GM08714 (cell line): ENCODE results near the gene SOWAHB.

Source experiments
- H3K4me3 ChIP-seq: fragments of 200-500 bp; sonication (Bioruptor generic); 2 replicates; pipeline ENCODE4 v1.5.1; 2014; ENCODE audit warnings: mild to moderate bottlenecking, low read length, inconsistent platforms
- ZNF274 ChIP-seq: IDR thresholded peaks from 2 replicates; pipeline ENCODE4 v1.6.1; 2012; ENCODE audit warnings: mild to moderate bottlenecking, low read depth, low read length

Gene SOWAHB

DNA sequence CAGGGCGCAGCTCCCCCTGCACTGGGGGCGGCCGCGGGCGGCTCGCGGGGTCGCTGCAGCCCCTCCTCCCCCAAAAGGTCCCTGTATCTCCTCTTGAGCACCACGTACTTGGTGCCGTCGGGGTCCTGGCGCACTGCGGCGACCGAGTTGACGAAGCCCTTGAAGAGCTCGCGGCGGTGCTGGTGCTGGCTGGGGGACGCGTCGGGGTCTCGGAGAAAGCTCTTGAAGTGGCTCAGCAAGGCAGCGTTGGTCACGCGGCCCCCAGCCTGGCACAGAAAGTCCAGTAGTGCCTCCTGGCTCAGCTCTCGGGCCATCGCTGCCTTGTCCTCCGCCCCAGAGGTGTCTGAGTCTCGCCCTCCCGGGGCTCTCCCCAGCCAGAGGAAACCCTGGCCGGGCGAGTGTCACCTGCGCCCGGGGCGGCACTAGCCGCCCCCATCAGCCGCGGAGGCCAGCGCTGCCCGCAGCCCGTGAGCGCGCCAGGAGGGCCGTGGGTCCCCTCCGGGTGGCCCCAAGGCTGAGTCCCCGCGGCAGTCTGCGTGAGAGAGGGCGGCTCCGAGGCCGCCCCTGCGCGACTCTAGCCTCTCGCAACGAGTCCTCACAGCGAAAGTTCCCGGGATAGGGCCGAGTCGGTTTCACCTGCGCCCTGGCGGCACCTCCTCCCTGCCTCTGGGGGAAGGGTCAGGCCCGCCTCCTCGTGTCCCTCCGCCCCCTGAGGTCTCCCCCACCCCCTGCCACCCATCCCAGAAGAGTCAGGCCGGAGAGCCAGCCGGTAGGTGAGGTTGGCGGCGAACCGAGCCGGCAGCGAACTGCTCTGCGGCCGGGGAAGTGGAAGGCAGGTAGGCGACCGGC lies at the start of gene SOWAHB:
Gene SOWAHB (minus strand): TSS at position 609 of the 849 bp plus-strand sequence. CDS start 295 bp downstream, at position 314.
- H3K4me3 ChIP-seq, result peak within 1 kb of the TSS; percentile 45; the same call in 1 of the 2 replicates
- no peak for TF ChIP-seq ZNF274

DNA sequence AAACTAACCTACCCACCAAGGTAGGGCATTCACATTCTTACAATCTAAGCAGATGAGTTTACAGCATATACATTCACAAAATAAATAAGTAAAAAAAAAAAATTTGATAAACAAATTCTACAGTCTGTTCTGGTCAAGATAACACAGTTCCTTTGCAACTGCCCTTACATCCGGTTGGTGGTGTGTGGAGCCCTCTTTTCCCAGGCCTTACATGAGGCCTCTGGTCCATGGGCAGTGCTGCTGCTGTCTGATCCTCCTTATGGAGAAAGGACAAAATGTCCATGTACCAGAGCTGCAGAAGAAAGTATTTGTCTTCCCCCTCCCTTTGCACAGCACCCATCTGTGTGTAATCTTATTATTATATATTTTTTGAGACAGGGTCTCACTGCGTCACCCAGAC lies 49.4 kb upstream of the SOWAHB start:
- no peak for TF ChIP-seq ZNF274
- no peak overlapping the region for H3K4me3 ChIP-seq

DNA sequence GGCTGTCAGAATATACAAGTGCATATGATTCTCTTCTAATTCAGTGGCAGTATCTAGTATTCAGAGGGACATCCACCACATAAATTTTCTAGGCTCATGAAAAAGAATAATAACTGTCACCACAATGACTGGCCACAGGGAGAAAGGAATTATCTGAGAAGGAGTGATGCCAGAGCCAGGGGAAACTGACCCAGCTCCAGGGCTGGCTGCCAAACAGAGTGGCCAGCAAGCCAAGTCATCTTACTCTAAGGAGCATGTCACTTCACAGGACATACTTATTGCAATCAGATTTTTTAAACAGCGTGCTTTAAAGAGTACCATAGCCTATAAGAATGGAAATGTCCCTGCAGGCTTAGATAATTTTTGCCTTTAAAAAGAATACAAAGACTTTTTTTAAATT lies 45.8 kb upstream of the SOWAHB start:
- TF ChIP-seq ZNF274, result no peak
- no peak overlapping the region for H3K4me3 ChIP-seq

DNA sequence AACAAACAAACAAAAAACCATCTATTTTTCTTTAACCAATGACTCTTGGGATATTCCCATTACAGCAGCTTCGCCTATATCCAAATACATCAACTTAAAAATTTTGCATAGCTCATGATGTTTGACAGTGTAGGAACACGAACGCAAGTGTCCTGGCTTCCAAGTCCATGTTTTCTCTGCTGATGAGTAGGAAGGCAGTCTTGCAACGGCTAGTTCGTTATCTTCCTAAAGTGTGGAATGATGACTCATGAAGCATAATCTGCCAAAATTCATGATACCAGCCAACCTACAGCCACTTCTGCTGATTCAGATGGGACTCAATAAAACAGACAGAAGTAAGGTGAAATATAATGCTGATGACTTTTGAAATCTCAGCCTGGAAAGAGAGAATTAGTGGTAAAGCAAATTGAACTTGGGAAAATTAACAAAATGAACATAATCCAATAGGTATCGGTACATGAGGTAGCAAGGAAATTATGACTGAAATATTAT lies 45.2 kb upstream of the SOWAHB start:
- no peak for TF ChIP-seq ZNF274
- no peak overlapping the region for H3K4me3 ChIP-seq

DNA sequence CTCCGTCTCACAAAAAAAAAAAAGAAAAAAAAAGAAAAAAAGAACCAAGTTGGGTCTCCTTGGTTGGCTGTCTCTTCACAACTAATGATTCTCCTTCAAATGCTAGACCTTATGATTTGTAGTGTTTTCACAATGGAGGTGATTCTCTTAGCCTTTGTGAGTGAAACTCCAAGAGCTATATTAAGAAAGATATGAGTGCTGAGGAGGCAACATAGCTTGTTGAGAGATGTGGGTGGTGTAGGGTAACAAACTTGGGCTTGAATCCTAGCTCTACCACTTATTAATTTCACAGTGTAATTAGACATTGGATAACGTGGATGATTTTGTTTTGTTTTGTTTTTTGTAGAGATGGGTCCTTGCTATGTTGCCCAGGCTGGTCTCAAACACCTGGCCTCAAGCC lies 41.2 kb upstream of the SOWAHB start:
- H3K4me3 ChIP-seq, result no peak overlapping the region
- no peak for TF ChIP-seq ZNF274

DNA sequence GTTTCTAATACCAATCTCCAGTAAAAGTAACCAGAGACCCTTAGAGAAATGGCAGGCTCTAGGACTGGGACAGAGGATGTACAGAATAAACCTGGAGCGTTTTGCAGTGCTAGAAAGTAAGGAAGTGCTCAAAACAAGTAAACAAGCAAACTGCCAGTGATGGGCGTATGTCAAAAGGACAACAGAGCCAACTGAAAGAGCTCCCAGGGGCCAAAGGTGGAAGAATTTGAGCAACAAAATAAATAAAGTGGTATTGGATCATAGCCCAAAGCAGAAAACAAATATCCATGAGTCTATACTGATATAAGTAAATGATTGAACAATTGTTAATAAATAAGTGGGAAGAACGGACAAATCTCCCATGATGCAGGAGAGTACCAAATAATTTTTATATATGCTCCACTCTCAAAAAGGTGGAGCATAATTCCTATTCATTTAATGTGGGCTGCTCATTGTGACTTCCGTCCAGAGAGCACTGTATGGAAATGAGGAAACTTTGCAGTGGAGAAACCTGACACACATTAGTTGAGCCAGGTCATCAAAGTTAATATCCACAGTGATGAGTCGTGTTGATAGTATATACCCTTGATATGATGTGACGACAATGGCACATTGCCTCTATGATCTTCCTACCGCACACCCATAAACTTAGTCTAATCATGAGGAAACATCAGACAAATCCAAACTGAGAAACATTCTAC lies 33.8 kb upstream of the SOWAHB start:
- H3K4me3 ChIP-seq, result no peak overlapping the region
- TF ChIP-seq ZNF274, result no peak

GRCh38 chr4:76931087-76931486 lies 33.1 kb upstream of the SOWAHB start:
- TF ChIP-seq ZNF274, result no peak

DNA sequence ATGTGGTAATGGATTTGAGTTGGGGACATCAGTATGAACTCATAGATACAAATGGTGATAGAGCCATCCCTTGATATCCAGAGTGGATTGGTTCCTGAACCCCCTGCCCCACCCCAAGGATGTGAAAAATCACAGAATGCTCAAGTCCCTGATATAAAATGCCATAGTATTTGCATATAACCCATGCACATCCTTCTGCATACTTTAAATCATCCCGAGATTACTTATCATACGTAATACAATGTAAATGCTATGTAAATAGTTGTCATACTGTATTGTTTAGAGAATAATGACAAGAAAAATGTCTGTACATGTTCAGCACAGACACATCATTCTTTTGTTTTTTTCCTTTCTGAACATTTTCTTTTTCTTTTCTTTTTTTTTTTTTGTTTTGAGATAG lies 32.7 kb upstream of the SOWAHB start:
- TF ChIP-seq ZNF274, result no peak
- H3K4me3 ChIP-seq, result no peak overlapping the region

More at GRCh38 chr4:76931087-76931486, 33.1 kb upstream of the SOWAHB start:
- H3K4me3 ChIP-seq, result no peak overlapping the region

DNA sequence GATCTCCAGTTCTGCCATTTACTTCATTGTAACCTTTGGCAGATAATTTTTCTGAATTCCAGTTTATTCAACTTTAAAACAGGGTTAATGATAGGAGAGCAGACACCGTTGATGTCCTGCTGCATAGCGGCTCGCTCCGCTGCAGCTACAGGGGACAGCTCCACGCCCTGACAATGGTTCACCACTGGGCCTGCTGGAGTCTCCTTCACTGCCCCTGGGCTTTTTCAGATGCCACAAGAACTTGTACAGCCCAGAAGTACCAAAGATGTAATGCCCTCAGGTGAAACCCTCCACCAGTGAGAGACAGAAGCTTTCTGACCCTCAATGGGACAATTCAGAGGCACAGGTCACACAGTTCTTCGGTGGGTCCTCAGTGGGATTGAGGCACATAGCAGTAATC lies 28.9 kb upstream of the SOWAHB start:
- TF ChIP-seq ZNF274, result no peak
- no peak overlapping the region for H3K4me3 ChIP-seq

- no peak for TF ChIP-seq ZNF274
- no peak overlapping the region for H3K4me3 ChIP-seq
Observed at GRCh38 chr4:76923619-76924357, 25.8 kb upstream of the SOWAHB start.

DNA sequence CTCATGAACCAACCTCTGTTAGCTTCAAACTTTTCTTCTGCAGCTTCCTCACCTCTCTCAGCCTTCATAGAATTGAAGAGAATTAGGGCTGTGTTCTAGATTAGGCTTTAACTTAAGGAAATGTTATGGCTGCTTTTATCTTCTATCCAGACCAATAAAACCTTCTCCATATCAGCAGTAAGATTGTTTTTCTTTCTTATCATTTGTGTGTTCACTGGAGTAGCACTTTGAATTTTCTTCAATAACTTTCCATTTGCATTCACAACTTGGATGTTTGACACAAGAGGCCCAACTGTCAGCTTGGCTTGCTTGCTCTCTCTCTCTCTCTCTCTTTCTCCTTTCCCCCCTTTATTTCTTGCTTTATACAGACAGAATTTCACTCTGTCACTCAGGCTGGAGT lies 22.8 kb upstream of the SOWAHB start:
- H3K4me3 ChIP-seq, result no peak overlapping the region
- no peak for TF ChIP-seq ZNF274

GRCh38 chr4:76909711-76910110 lies 11.8 kb upstream of the SOWAHB start:
- no peak for TF ChIP-seq ZNF274
- no peak overlapping the region for H3K4me3 ChIP-seq

DNA sequence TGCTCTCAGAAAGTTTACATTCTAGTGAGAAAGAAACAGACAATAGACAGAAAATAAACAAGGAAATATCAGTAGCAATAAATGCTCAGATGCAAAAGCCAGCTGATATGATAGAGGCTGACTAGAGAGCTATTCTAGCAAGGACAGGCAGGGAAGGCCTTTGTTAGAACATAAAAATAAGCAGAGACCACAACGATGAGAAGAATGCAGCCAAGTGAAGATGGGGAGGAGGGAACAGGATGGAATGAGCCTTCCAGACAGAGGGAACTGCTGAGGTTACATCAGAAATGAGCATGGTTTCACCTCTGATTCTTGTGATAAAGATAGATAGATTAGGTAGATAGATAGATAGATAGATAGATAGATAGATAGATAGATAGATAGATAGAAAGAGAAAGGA lies 7.6 kb upstream of the SOWAHB start:
- no peak overlapping the region for H3K4me3 ChIP-seq
- TF ChIP-seq ZNF274, result no peak

DNA sequence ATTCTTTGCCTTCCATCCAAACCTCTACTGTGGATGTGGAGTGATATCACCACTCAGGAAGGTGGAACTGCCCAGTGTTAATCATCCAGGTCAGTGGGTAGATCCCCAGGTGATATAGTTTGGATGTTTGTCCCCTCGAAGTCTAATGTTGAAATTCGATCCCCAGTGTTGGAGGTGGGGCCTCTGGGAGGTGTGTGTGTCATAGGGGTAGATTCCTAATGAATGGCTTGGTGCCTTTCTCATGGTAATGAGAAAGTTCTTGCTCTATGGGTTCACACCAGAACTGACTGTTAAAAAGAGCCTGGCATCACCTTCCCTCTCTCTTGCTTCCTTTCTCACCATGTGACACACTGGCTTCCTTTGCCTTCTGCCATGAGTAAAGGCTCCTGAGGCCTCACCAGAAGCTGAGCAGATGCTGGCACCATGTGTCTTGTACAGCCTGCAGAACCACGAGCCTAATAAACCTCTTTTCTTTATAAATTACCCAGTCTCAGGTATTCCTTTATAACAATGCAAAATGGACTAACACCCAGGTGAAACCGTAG lies 6.8 kb upstream of the SOWAHB start:
- TF ChIP-seq ZNF274, result no peak
- H3K4me3 ChIP-seq, result no peak overlapping the region
